IgD-negative memory B cell (primary cell): ENCODE results near the gene RTN4IP1. TPM values are rescaled to one million over a fixed set of nuclear protein-coding genes. Genes with fewer than 3 reads are reported as not detected.

Source experiments
- H3K27ac Mint-ChIP-seq, 3 donors: one replicate each; pipeline ENCODE4 v1.8.0; 2020 to 2022; ENCODE audit warnings: mild to moderate bottlenecking in 3 of 3, mixed read lengths in 3 of 3, moderate library complexity in 1 of 3
- H3K27me3 Mint-ChIP-seq: one replicate; pipeline ENCODE4 v1.8.0; 2021; ENCODE audit warnings: mixed read lengths
- H3K36me3 Mint-ChIP-seq: one replicate; pipeline ENCODE4 v1.8.0; 2020; ENCODE audit warnings: mild to moderate bottlenecking, mixed read lengths
- H3K4me1 Mint-ChIP-seq, 3 donors: one replicate each; pipeline ENCODE4 v1.8.0; 2020 to 2022; ENCODE audit warnings: mixed read lengths in 3 of 3, mild to moderate bottlenecking in 1 of 3
- H3K4me3 Mint-ChIP-seq, 4 donors: one replicate each; pipeline ENCODE4 v1.8.0; 2020 to 2022; ENCODE audit warnings: mild to moderate bottlenecking in 4 of 4, mixed read lengths in 4 of 4, moderate library complexity in 3 of 4
- H3K9me3 Mint-ChIP-seq, 3 donors: one replicate each; pipeline ENCODE4 v1.8.0; 2020 to 2021; ENCODE audit warnings: mixed read lengths in 3 of 3, mild to moderate bottlenecking in 1 of 3
- polyA plus RNA-seq: library from polyadenylated mRNA; unstranded; fragments of 300-500 nt; fragmentation: Illumina TruSeq; gene quantifications from one replicate; pipeline ENCODE4 v1.2.3, GENCODE V29; 2021

The RTN4IP1 gene
- polyA plus RNA-seq, 1 donor from 2014 or later, result 14.2 TPM

- Mint-ChIP-seq H3K4me3 (peak overlapping the region in 3 of 4 donors; percentile 57 to 89 (median 88)), H3K27ac (peak overlapping the region; percentile 63 to 95 (median 85)), H3K36me3 (peaks cover 10% of the 10 kb centered on the region), H3K9me3 (no peaks in the 10 kb centered on the region), H3K27me3 (no peaks in the 10 kb centered on the region), H3K4me1 (peaks cover 47 to 63% (median 52%) of the 10 kb centered on the region in 3 donors)
These were observed 91.6 kb downstream of the RTN4IP1 start for GRCh38 chr6:106537662-106538061.

- Mint-ChIP-seq H3K36me3 (peaks cover 10% of the 10 kb centered on the region), H3K4me3 (peak overlapping the region in 3 of 4 donors; percentile 13 to 66 (median 57))
These were observed 92.4 kb downstream of the RTN4IP1 start for GRCh38 chr6:106536851-106537250.

GRCh38 chr6:106536357-106536756 lies 92.9 kb downstream of the RTN4IP1 start:
- peaks cover 52 to 69% (median 59%) of the 10 kb centered on the region in 3 donors for H3K4me1 Mint-ChIP-seq
- no peak overlapping the region for H3K4me3 Mint-ChIP-seq
- peaks cover 10% of the 10 kb centered on the region for H3K36me3 Mint-ChIP-seq

More at GRCh38 chr6:106536851-106537250, 92.4 kb downstream of the RTN4IP1 start:
- peaks cover 52 to 69% (median 56%) of the 10 kb centered on the region in 3 donors for H3K4me1 Mint-ChIP-seq
- no peaks in the 10 kb centered on the region for H3K9me3 Mint-ChIP-seq
- peak overlapping the region; percentile 63 to 95 (median 85) for H3K27ac Mint-ChIP-seq
- no peaks in the 10 kb centered on the region for H3K27me3 Mint-ChIP-seq

GRCh38 chr6:106535012-106535411 lies 94.3 kb downstream of the RTN4IP1 start:
- no peaks in the 10 kb centered on the region for H3K9me3 Mint-ChIP-seq
- no peak overlapping the region for H3K4me3 Mint-ChIP-seq
- peak overlapping the region; percentile 11 to 57 (median 14) for H3K27ac Mint-ChIP-seq
- H3K27me3 Mint-ChIP-seq, result no peaks in the 10 kb centered on the region
- peaks cover 13% of the 10 kb centered on the region for H3K36me3 Mint-ChIP-seq
- peaks cover 47 to 65% (median 61%) of the 10 kb centered on the region in 3 donors for H3K4me1 Mint-ChIP-seq

More at GRCh38 chr6:106536357-106536756, 92.9 kb downstream of the RTN4IP1 start:
- peak overlapping the region in 2 of 3 donors; percentile 63 to 76 for H3K27ac Mint-ChIP-seq
- no peaks in the 10 kb centered on the region for H3K27me3 Mint-ChIP-seq
- no peaks in the 10 kb centered on the region for H3K9me3 Mint-ChIP-seq

GRCh38 chr6:106534564-106534982 lies 94.7 kb downstream of the RTN4IP1 start:
- Mint-ChIP-seq H3K27ac (peak overlapping the region; percentile 11 to 91 (median 29)), H3K4me3 (peak overlapping the region in 1 of 4 donors; percentile 15), H3K27me3 (no peaks in the 10 kb centered on the region), H3K9me3 (no peaks in the 10 kb centered on the region), H3K4me1 (peaks cover 44 to 64% (median 60%) of the 10 kb centered on the region in 3 donors), H3K36me3 (peaks cover 13% of the 10 kb centered on the region)

DNA sequence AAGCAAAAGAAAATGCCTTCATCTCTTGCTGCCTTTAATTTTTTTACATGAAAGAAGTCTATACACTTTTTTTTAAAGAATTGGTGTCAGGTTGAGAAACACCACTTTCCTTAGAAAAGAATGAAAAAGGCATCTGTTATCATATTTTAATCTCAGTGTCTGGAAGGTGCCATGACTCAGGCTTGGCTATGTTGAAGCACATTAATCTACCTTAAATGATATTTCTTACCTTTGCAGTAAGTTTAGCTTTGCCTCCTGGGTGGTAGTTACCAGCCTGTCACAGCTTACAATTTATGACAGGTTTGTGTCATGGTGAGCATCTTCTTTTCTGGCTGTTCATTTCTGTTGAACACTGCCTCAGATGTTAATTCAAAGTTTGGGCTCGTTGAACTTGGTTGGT lies 95.3 kb downstream of the RTN4IP1 start:
- H3K27me3 Mint-ChIP-seq, result no peaks in the 10 kb centered on the region
- peaks cover 42 to 61% (median 58%) of the 10 kb centered on the region in 3 donors for H3K4me1 Mint-ChIP-seq
- H3K4me3 Mint-ChIP-seq, result no peak overlapping the region
- H3K36me3 Mint-ChIP-seq, result peaks cover 13% of the 10 kb centered on the region
- peak overlapping the region in 2 of 3 donors; percentile 29 to 91 for H3K27ac Mint-ChIP-seq
- no peaks in the 10 kb centered on the region for H3K9me3 Mint-ChIP-seq

- Mint-ChIP-seq H3K36me3 (peaks cover 14% of the 10 kb centered on the region), H3K4me1 (peaks cover 38 to 54% (median 53%) of the 10 kb centered on the region in 3 donors), H3K27me3 (no peaks in the 10 kb centered on the region), H3K4me3 (peak overlapping the region in 1 of 4 donors; percentile 56), H3K9me3 (no peaks in the 10 kb centered on the region), H3K27ac (peak overlapping the region in 2 of 3 donors; percentile 47 to 75)
These were observed 96.2 kb downstream of the RTN4IP1 start for GRCh38 chr6:106533054-106533453.

DNA sequence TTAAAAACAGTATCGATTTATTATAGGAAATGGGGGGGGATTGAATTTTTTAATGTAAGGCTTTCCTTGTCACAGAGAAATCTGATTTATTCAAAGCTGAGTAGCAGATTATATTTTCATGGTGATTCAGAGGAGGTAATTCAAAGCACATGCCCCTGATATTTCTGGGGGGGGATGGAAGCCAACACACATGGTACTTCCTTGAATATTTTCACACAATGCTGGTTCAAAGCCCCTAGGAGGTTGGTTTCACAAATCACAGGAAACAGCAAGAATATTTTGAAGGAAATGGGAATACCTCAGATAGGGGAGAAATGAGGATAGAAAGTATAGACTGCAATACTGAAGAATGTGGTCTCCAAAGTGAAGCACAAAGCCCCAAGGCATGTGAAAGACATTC lies 98.8 kb downstream of the RTN4IP1 start:
- no peak overlapping the region for H3K27ac Mint-ChIP-seq
- H3K27me3 Mint-ChIP-seq, result no peaks in the 10 kb centered on the region
- H3K9me3 Mint-ChIP-seq, result no peaks in the 10 kb centered on the region
- peaks cover 35 to 47% (median 36%) of the 10 kb centered on the region in 3 donors for H3K4me1 Mint-ChIP-seq
- H3K36me3 Mint-ChIP-seq, result peaks cover 13% of the 10 kb centered on the region
- no peak overlapping the region for H3K4me3 Mint-ChIP-seq

DNA sequence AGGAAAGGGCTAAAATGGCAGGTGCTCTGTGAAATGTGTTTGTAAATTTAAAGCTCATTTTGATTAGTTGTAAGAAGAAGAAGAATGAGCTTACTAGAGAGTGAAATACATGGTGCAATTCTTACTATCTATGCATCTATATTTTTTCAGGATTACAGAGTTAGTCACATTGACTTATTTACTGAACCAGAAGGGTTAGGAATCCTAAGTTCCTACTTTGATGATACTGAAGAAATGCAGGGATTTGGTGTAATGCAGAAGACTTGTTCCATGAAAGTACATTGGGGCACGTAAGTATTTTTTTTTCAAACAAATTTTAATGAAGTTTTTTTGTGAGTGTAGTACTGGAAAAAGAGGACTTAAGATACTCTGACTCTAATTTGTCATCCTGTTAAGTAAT lies 99.3 kb downstream of the RTN4IP1 start:
- H3K9me3 Mint-ChIP-seq, result no peaks in the 10 kb centered on the region
- no peaks in the 10 kb centered on the region for H3K27me3 Mint-ChIP-seq
- H3K36me3 Mint-ChIP-seq, result peaks cover 13% of the 10 kb centered on the region
- peaks cover 38 to 48% (median 39%) of the 10 kb centered on the region in 3 donors for H3K4me1 Mint-ChIP-seq
- H3K4me3 Mint-ChIP-seq, result no peak overlapping the region
- no peak overlapping the region for H3K27ac Mint-ChIP-seq

DNA sequence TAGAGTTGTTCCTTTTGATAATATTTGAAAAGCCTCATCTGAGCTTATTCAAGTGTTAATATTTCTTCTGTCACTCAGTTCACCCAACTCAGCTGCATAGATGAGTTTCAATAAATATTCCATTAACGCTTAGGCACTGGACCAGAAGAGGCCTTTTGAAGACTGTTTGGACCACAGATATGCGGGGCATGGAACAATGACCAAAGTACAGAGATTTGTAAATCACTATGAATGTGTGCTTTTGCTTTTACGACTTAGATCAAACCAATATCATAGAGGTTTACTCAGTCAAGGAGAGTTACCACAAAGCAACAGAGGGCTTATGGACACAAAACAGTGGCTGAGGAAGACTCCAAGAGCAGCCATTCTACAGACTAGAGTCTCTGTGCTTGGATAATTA lies 99.9 kb downstream of the RTN4IP1 start:
- H3K27ac Mint-ChIP-seq, result no peak overlapping the region
- H3K36me3 Mint-ChIP-seq, result peaks cover 13% of the 10 kb centered on the region

GRCh38 chr6:106528521-106528920 lies 100.8 kb downstream of the RTN4IP1 start:
- Mint-ChIP-seq H3K36me3 (peaks cover 13% of the 10 kb centered on the region), H3K27me3 (no peaks in the 10 kb centered on the region), H3K27ac (no peak overlapping the region), H3K9me3 (no peaks in the 10 kb centered on the region), H3K4me3 (peak overlapping the region in 1 of 4 donors; percentile 41), H3K4me1 (peaks cover 31 to 40% (median 33%) of the 10 kb centered on the region in 3 donors)

More for the DNA sequence above, 99.9 kb downstream of the RTN4IP1 start:
- peaks cover 37 to 45% (median 39%) of the 10 kb centered on the region in 3 donors for H3K4me1 Mint-ChIP-seq
- no peak overlapping the region for H3K4me3 Mint-ChIP-seq
- no peaks in the 10 kb centered on the region for H3K9me3 Mint-ChIP-seq
- H3K27me3 Mint-ChIP-seq, result no peaks in the 10 kb centered on the region

GRCh38 chr6:106527979-106528378 lies 101.3 kb downstream of the RTN4IP1 start:
- Mint-ChIP-seq H3K27me3 (no peaks in the 10 kb centered on the region), H3K4me1 (peaks cover 28 to 36% (median 30%) of the 10 kb centered on the region in 3 donors), H3K27ac (peak overlapping the region in 1 of 3 donors; percentile 76), H3K9me3 (no peaks in the 10 kb centered on the region), H3K36me3 (peaks cover 13% of the 10 kb centered on the region), H3K4me3 (no peak overlapping the region)

GRCh38 chr6:106527117-106527516 lies 102.2 kb downstream of the RTN4IP1 start:
- Mint-ChIP-seq H3K36me3 (peaks cover 13% of the 10 kb centered on the region), H3K4me3 (peak overlapping the region in 1 of 4 donors; percentile 33), H3K9me3 (no peaks in the 10 kb centered on the region), H3K27me3 (no peaks in the 10 kb centered on the region), H3K27ac (no peak overlapping the region), H3K4me1 (peaks cover 21 to 32% (median 27%) of the 10 kb centered on the region in 3 donors)

- Mint-ChIP-seq H3K4me3 (peak overlapping the region in 3 of 4 donors; percentile 24 to 97 (median 91)), H3K4me1 (peaks cover 20 to 37% (median 29%) of the 10 kb centered on the region in 3 donors), H3K27me3 (no peaks in the 10 kb centered on the region), H3K9me3 (no peaks in the 10 kb centered on the region), H3K27ac (peak overlapping the region; percentile 66 to 89 (median 88)), H3K36me3 (peaks cover 15% of the 10 kb centered on the region)
These were observed 103.4 kb downstream of the RTN4IP1 start for GRCh38 chr6:106525882-106526275.

GRCh38 chr6:106525107-106525881 lies 104.0 kb downstream of the RTN4IP1 start:
- Mint-ChIP-seq H3K9me3 (no peaks in the 10 kb centered on the region), H3K4me3 (peak overlapping the region; percentile 78 to 97 (median 87)), H3K27ac (peak overlapping the region; percentile 66 to 89 (median 88)), H3K36me3 (peaks cover 12% of the 10 kb centered on the region), H3K4me1 (peaks cover 22 to 41% (median 31%) of the 10 kb centered on the region in 3 donors), H3K27me3 (no peaks in the 10 kb centered on the region)
